Lung microvascular endothelial cell (primary cell): ENCODE data around the gene GLB1L3. TPM values are rescaled to one million over a fixed set of nuclear protein-coding genes. Genes with fewer than 3 reads are reported as not detected.
"Not testable (repeated sequence)": the region's sequence is repeated elsewhere in the genome, so short reads cannot be mapped to it uniquely, and the experiment has no call there.

Experiments used
- DNase-seq, 2 donors: peaks; one replicate each; pipeline versions ENCODE4 v3.0.0 to v3.0.0-alpha.2; 2010; ENCODE audit warnings: low read depth in 2 of 2
- total RNA-seq: library from RNA; depleted of rRNA; stranded (reverse); fragments of >200 nt; gene quantifications from 2 replicates; pipeline ENCODE4 v1.2.1, GENCODE V29; 2014

The GLB1L3 gene
- total RNA-seq, 1 donor from 2014 or later = not detected

DNA sequence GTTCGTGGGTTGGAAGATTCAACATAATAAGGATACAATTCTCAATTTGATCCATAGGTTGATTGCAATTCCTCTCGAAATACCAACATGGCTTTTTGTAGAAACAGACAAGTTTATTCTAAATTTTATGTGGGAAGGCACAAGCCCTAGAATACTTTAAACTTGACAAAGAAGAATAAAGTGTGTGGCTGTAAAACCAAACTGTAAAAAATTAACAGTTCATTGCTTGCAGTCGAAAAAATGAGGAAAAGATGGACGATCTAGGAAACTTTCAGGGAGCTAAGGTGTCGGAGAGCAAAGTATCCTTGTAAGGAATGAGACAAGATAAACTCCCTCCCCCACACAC lies 1.0 kb upstream of the GLB1L3 start:
- DNase-seq = no peak

DNA sequence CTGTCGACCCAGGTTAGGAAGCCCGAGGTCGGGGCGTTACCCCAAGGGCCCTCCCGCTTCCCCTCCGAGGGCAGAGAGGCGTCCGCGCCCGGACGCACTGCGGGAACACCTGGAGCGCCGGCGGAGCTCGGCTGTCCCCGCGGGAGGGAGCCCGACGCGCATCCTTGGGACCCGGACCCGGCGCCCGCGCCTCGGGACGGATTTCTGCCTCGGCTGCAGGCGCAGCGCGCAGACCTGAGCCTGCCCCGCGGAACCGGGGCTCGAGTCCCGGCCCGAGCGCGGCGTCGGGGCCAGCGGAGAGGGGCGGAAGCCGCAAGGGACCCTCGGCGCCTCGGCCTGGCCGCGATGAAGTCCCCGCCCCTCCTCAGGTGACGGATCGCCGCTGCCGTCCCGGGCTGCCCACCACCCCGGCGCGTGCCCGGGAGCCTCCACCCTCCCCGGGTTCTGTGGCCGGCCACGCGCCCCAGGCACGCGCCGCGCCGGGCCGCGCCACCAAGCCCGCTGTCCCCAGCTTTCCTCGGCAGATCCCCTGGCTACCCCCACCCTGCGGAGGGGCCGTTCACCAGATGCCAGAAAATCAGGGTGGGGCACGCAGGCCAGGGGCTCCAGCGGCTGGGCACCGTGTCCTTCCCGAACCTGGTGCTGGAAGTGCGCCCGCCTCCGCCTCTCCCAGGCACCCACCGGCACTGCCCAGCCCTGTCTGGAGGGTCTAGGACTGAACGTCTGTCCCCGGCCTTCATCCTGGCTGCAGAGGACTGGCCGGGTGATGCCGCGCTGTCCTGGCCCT lies 410 bp downstream of the GLB1L3 start:
- no peak for DNase-seq

DNA sequence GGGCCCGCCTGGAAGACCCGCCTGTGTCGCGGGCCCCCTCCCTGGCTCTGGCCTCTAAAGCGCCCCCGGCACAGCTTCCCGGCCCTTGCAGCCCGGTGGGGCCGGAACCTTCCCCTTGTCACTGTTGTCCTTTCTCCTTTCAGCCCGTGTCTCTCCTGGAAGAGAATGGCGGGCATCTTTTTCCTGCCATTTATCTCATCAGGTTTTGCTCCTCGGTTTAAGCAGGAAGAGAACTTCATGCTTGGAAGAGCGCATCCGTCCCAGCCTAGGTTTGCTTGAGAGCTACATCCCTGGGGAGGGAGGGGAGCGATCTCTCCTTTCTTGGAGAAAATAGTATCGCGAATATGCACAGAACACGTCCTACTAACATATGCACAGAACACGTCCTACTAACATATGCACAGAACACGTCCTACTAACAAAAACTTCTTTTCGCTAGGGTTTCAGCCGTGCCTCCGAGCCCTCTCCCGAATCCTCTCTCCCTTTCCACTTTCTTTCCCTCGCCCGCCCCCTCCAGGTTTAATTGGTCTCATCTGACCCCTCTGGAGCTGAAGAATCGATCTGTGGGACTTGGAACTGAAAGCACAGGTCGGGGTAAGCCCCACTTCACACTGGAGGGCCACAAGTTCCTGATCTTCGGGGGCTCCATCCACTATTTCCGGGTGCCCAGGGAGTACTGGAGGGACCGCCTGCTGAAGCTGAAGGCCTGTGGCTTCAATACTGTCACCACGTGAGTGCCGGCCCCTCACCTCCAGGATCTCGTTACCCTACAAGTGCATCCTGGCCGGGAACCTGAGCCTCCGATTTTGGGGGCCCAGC lies 1.2 kb downstream of the GLB1L3 start:
- no peak for DNase-seq

DNA sequence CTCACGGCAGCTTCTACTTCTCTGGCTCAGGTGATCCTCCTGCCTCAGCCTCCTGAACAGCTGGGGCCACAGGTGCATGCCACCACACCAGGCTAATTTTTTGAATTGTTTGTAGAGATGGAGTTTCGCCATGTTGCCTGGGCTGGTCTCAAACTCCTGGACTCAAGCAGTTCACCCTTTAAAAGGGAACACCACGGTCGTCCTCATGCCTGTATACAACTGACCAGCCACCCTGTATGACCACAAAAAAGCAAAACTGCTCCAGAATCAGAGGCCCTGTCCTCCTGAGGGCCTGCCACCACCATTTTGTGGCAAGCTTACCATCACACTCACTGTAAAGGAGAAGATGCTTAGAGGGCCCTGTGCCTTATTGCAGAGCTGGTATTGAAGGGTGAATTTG lies 2.2 kb downstream of the GLB1L3 start:
- DNase-seq = no peak

DNA sequence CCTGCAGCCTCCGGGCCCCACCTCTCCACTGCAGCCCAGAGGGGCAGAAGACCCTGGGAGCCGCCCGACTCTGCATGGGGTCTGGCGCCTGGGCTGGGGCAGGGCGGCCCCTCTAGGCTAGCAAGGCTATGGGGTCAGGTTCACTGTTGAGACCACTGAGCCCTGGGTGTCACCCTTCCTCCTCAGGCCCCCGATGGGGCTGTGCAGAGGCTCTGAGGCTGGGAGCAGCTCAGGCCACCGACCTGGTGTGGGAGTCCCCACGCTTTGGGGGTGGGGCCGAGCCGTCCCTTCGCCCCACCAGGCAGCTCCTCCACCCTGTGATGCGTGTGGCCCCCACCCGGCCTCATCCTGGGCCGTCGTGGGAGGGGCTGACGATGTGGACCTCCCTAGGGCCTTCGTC lies 5.5 kb downstream of the GLB1L3 start:
- DNase-seq = not testable (repeated sequence)

- DNase-seq = no peak
Measured at GRCh38 chr11:134282121-134283045, 6.2 kb downstream of the GLB1L3 start.

GRCh38 chr11:134283461-134284230 lies 7.5 kb downstream of the GLB1L3 start:
- DNase-seq = no peak

DNA sequence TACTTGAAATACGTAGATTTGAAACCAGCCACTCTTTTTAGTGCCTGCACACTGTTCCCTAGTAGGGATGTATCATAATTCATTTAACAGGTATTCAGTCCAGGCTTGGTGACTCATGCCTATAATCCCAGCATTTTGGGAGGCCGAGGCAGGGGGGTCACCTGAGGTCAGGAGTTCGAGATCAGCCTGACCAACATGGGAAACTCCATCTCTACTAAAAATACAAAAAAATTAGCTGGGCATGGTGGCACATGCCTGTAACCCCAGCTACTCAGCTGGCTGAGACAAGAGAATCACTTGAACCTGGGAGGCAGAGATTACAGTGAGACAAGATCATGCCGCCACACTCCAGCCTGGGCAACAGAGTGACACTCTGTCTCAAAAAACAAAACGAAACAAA lies 8.2 kb downstream of the GLB1L3 start:
- not testable (repeated sequence) for DNase-seq

DNA sequence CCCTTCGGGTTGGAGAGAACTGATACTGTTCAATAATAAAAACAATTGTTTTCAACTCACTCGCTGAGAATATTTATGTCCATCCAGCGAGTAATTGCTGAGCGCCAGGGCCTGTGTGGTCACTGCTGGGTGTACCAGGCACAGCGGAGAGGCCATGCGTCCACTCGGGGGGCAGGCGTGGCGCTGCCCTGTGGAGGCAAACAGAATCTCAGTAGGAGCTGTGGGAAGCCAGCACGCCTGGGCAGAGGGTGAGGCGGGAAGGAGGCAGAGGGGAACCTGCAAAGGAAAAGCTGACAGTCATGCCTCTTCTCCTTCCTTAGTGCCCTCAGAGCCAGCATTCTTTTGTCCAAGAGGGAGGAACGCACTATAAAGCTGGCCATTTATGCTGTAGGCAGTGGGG lies 11.4 kb downstream of the GLB1L3 start:
- no peak for DNase-seq

- DNase-seq = no peak
Measured at GRCh38 chr11:134288486-134288885, 12.3 kb downstream of the GLB1L3 start.

DNA sequence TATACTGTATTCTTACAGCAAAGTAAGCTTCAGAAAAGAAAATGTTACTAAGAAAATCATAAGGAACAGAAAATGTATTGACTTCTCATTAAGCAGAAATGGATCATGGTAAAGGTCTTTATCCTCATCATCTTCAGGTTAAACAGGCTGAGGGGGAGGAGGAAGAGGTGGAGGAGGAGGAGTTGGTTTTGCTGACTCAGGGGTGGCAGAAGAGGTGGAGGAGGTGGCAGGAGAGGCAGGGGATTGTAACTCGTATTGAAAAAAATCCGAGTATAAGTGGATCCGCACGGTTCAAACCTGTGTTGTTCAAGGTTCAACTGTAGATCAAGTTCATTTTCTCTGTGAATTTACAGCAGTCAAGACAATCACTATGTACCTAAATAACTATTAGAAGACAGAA lies 13.0 kb downstream of the GLB1L3 start:
- DNase-seq = no peak

- DNase-seq = no peak
Measured at GRCh38 chr11:134289789-134290188, 13.6 kb downstream of the GLB1L3 start.

GRCh38 chr11:134290646-134291045 lies 14.5 kb downstream of the GLB1L3 start:
- DNase-seq = no peak

DNA sequence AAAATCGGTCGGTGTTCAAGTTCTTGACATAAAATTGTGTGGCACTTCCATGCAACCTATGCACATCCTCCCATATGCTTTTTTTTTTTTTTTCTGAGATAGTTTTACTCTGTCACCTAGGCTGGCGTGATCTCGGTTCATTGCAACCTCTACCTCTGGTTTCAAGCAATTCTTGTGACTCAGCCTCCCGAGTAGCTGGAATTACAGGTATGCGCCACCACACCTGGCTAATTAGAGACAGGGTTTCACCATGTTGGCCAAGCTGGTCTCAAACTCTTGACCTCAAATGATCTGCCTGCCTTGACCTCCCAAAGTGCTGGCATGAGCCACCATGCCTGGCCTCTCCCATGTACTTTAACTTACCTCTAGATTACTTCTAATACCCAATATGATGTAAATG lies 15.0 kb downstream of the GLB1L3 start:
- no peak for DNase-seq

DNA sequence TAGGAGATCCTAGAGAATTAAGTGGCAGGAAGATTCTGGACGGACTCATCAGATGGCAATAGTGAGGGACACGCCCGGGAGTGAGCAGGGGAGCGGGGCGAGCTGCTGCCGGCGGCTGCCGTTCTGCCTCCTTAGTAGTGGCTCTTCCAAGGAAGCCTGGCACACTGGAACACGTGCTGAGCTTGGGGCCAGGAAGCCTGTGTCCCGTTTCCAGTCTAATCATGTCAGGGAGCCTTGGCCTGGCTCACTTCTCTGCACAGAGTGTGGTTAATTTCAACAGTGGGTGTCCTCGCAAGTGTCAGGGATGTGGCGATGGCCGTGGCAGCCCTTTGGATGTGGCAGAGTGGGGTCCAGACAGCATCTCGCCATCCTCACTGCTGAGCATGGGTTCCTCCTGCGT lies 16.5 kb downstream of the GLB1L3 start:
- DNase-seq = no peak

- no peak for DNase-seq
Measured at GRCh38 chr11:134293119-134294113, 17.2 kb downstream of the GLB1L3 start.

- no peak for DNase-seq
Measured at GRCh38 chr11:134294664-134295063, 18.5 kb downstream of the GLB1L3 start.

- DNase-seq = no peak
Measured at GRCh38 chr11:134312223-134312622, 36.0 kb downstream of the GLB1L3 start.

- DNase-seq = no peak
Measured at GRCh38 chr11:134312807-134313206, 36.6 kb downstream of the GLB1L3 start.

DNA sequence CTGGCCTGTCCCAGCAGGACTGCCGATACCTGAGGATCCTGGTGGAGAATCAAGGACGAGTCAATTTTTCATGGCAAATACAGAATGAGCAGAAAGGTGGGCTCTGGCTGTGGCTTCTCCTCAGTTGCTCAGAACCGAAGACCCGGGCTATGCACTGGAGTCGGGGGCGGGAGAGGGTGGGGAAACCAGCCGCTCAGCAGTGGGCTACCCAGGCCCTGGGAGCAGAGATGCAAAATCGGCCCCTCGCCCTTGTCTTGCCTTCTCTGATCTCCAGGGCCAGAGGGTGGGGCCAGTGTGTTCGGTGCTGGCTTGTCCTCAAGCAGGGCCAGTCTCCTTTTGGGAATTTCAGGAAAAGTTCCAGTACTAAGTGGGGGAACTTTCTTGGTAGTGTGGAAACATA lies 37.2 kb downstream of the GLB1L3 start:
- DNase-seq = no peak
